ENCODE data around the gene MMP25.
"Not testable (repeated sequence)": the region's sequence is repeated elsewhere in the genome, so short reads cannot be mapped to it uniquely, and the experiment has no call there.

Gene MMP25

DNA sequence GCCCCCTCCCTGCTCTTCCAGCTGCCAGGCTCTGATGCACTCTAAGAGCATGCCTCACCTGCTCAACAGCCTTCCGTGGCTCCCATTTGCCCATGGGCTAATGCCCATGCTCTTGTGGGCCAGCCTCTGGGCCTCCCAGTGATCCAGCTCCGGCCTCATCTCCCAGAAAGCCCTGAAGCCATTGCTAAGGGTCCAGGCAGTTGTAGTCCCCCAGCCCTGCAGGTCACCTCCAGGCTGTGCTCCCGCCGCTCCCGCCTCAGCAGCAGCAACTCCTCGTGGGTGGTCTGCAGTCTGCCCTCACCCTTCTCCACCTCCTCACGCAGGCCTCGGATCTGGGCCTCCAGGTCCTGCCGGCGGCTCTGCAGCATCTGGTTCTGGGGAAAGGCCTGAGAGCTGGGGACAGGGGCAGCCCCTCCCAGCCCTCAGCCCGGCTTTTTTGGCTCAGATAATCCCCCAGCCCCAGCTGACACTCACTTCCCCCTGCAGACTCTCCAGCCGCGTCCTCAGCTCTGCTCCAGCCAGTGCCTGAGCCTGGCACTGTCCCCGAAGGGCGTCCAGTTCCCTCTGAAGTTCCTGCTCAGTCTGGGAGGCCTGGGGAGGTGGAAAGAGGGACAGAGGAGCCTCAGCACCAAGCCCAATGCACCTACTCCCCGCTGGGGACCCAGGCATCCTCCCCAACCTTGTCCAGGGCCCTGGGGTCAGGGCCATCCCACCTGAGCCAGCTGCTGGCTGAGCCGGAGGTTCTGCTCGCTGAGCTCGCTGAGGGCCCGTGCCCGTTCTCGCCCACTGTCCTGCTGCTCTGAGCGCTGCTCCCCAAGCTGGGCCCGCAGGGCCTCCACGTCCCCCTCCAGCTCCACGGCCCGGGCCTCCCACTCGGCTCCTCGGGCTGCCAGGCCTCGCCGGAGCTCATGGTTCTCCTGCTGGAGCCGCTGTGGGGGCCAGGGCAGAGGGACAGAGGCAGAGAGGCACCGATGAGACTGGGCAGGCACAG lies 15.8 kb upstream of the MMP25 start:
- no peak for DNase-seq (ENCODE audit: low read depth)

- no peak for DNase-seq (ENCODE audit: low read depth)
Measured at GRCh38 chr16:3032624-3033023, 13.7 kb upstream of the MMP25 start.

DNA sequence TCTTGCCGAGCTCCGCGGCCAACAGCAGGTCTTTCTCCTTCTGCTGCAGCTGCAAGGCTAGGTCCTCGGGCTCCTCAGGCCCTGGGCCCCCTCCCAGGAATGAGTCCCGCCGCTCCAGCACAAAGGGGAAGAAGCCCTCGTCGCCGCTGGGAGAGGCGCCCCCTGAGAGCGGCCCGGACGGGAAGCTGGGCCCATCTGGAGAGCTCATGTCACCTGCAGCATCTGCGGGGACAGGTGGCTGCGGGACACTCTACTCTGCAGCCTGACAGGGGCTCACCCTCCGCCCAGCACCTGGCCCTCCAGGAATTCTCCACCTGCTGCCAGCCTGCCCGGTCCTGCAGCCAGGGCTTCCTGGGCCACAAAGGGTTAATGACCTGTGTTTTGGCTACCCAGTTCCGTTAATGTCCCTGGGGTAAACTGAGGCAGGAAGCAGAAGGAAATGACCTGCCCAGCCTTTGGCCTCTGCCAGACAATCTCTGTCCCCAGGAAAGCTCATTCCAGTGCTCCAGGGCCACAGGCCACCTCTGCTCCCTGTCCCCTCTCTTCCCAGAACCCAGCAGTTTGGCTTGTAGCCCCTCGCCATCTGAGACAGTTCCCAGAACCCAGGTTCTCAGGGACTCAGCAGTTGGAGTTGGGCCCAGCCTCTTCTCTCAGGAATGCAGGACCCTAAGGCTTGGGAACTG lies 10.9 kb upstream of the MMP25 start:
- no peak for DNase-seq (ENCODE audit: low read depth)

DNA sequence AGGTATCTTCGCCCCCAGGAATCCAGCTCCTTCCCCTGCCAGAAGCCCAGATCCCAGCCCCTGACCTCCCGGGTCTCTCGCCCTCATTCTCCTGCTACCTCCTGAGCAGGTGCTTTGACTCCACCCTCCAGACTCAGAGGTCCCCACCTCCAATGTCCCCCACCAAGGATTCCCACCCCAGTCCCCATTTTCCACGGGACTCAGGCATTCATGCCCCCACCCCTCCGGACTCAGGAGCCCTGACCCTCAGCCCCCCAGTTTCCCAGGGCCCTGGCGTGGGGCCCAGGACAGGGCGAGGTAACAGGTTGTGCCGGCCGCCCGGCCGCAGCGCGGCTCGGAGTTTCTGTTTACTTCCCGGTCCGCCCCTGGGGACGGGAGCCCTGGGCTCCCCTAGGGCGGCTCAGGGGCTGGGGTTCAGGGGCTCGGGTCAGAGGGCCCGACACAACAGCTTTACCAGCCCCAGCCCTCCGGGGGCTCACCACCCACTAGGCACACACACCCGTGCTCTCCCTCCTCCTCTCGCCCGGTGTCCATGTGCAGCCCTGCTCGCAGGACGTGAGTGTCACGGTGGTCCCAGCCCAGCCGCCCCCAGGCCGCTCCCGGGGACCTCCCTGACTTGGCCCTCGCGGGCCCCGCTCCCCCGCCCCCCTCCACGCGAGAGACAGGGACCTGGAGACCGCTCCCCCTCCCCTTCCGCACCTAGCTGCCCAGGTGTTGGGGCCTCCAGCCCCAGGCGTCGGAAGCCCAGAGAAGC lies 10.2 kb upstream of the MMP25 start:
- DNase-seq (ENCODE audit: low read depth), result no peak

- DNase-seq (ENCODE audit: low read depth), result no peak
Measured at GRCh38 chr16:3036726-3037315, 9.5 kb upstream of the MMP25 start, which contains the start of gene BICDL2. BICDL2 (minus strand) TSS chr16:3036944; CDS start chr16:3035496, 1,448 bp downstream.

DNA sequence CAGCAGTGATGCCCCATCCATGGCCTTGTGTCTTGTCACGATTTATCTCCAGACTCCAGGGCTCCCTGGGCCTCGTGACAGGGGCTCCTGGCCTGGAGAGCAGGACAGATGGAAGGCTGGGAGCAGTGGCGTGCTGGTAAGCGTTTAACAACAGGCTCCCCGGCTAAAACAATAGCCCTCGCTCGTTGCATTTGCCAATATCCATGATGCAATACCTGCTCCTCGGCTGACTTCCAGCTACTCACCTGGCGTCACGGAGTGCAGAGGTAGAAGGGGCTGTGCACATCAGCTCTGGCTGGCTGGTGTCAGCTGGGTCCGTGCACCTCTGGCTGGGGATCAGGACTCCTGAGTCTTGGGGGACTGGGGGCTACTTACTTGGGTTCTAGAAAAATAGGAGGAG lies 8.1 kb upstream of the MMP25 start:
- no peak for DNase-seq (ENCODE audit: low read depth)

- DNase-seq (ENCODE audit: low read depth), result no peak
Measured at GRCh38 chr16:3038896-3039295, 7.5 kb upstream of the MMP25 start.

DNA sequence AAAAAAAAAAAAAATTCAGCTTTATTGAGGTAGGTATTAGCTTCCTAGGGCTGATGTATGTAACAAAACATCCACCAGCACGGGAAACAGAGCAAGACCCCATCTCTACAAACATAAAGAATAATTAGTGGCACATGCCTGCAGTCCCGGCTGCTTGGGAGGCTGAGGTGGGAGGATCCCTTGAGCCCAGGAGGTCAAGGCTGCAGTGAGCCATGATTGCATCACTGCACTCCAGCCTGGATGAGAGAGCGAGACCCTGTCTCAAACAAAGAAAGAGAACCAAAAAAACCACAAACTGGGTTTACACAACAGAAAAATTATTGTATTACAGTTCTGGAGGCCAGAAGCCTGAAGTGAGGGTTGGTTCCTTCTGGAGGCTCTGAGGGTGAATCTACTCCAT lies 4.0 kb upstream of the MMP25 start:
- no peak for DNase-seq (ENCODE audit: low read depth)

- no peak for DNase-seq (ENCODE audit: low read depth)
Measured at GRCh38 chr16:3044708-3045107, 1.7 kb upstream of the MMP25 start.

GRCh38 chr16:3046641-3047386 lies 453 bp downstream of the MMP25 start:
- DNase-seq (ENCODE audit: low read depth), result no peak

DNA sequence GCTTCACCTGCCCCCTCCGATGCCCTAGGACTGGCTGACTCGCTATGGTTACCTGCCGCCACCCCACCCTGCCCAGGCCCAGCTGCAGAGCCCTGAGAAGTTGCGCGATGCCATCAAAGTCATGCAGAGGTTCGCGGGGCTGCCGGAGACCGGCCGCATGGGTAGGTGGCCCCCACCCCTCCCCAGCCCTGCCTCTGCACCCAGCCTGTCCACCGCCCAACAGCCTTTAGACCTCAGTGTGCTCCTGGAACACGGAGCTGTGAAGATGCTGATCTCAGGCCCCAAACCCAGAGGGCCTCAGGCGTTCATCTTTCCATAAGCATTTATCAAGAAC lies 993 bp downstream of the MMP25 start:
- no peak for DNase-seq (ENCODE audit: low read depth)

GRCh38 chr16:3049921-3050481 lies 3.6 kb downstream of the MMP25 start:
- no peak for DNase-seq (ENCODE audit: low read depth)

GRCh38 chr16:3050487-3050886 lies 4.1 kb downstream of the MMP25 start:
- no peak for DNase-seq (ENCODE audit: low read depth)

GRCh38 chr16:3051009-3051408 lies 4.6 kb downstream of the MMP25 start:
- DNase-seq (ENCODE audit: low read depth), result no peak

GRCh38 chr16:3051494-3051893 lies 5.1 kb downstream of the MMP25 start:
- no peak for DNase-seq (ENCODE audit: low read depth)

DNA sequence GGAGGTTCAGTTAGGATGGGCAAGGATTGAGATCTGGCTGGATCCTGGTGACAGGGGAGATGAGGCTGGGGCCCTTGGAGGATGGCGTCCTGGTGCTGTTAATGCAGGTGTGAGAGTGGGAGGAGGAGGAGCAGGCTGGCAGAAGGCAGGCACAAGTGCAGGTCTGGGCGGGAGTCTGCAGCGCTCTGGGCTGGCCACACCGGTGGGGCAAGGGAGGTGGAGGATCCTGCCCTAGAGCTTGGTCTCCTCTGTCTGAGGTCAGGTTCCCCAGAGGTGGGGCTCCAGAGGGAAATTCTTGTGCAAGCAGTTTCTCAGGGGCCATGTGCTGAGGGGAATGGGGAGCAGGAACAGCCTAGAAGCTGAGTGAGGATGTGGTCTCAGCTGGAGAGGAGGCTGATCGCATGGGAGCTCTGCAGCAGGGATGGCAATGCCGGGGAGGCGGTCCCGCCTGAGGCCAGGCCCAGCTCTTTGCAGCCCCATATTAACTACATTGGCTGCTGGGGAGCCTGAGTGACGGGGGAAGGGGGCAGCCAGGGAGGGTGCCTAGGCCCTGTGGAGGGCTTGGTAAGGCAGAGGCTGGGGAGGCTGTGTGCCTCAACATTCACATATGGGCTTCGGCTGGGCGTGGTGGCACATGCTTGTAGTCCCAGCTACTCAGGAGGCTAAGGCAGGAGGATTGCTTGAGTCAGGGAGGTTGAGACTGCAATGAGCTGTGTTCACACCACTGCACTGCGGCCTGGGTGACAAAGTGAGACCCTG lies 6.4 kb downstream of the MMP25 start:
- not testable (repeated sequence) for DNase-seq (ENCODE audit: low read depth)

GRCh38 chr16:3053330-3053710 lies 7.0 kb downstream of the MMP25 start:
- DNase-seq (ENCODE audit: low read depth), result not testable (repeated sequence)

- no peak for DNase-seq (ENCODE audit: low read depth)
Measured at GRCh38 chr16:3054965-3055733, 8.8 kb downstream of the MMP25 start.

DNA sequence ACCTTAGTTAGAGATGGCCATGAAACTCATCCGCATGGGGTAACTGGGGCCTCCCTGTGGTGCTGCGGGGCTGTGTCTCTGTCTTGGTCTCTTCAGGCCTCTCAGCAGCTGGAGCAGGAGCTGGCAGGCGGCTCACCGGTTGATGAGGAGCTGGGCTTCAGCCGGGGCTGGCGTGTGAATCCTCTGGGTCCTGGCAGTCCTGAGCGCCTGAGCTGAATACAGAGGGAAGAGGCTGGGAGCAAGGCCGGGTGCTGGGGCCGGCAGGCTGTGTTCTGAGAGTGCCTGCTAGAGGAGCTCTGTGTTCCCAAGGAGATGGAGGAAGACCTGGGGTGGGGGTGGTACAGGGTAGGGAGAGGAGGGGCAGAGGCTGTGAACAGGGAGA lies 9.4 kb downstream of the MMP25 start:
- DNase-seq (ENCODE audit: low read depth), result not testable (repeated sequence)

Data from stimulated activated CD8-positive, alpha-beta memory T cell treated with anti-CD3 and anti-CD28 coated beads, Interleukin-15, amount 100 ng/mL, for 1 hour (primary cell).